NCI-H187 treated with DMSO at 0.1 percent for 48 hours (cell line): ENCODE results near the gene STK35.

Experiments
- DNase-seq: peaks from one replicate; lab custom pipeline; 2025; lab: John Stamatoyannopoulos, UW

The STK35 gene

GRCh38 chr20:2101057-2101864, at the start of gene STK35:
STK35 (plus strand) TSS chr20:2101827; CDS start chr20:2101882, 55 bp downstream.
- DNase-seq, result no peak

GRCh38 chr20:2051946-2052345, 49.7 kb upstream of the STK35 start:
- DNase-seq, result no peak

GRCh38 chr20:2052741-2053140, 48.9 kb upstream of the STK35 start:
- DNase-seq, result no peak

DNA sequence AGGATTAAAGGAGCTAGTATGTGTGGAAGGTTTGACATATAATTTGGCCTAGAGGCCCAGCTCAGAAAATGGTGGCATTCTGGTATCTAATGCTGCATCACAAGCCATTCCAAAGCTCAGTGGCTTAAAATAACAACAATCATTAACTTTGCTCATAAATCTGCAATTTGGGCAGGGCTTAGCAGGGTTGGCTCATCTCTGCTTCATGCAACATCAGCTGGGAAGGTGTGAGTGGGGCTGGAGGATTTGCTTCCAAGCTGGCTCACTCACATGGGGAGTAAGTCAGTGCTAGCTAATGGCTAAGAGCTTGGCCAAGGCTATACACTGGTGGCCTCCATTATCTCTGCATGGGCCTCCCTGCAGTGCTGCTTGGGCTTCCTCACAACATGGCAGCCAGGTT, 48.0 kb upstream of the STK35 start:
- no peak for DNase-seq

DNA sequence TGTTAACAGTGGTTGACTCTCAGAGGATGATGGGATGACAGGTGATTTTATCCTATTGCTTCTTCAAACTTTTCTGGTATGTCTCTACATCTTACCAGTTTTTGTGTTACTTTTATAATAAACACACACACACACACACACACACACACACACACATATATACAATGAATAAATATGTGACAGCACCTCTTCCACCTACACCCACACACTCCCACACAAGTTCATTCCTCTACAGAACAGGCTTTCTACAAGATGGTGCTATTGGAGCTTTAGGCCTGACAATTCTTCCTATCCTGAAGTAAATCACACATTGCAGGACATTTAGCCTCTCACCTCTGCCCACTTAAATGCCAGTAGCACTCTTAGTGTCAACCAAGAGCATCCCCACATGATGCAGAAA, 46.7 kb upstream of the STK35 start:
- no peak for DNase-seq

GRCh38 chr20:2059411-2059810, 42.2 kb upstream of the STK35 start:
- no peak for DNase-seq

- no peak for DNase-seq
These were observed 36.5 kb upstream of the STK35 start for GRCh38 chr20:2065099-2065498.

DNA sequence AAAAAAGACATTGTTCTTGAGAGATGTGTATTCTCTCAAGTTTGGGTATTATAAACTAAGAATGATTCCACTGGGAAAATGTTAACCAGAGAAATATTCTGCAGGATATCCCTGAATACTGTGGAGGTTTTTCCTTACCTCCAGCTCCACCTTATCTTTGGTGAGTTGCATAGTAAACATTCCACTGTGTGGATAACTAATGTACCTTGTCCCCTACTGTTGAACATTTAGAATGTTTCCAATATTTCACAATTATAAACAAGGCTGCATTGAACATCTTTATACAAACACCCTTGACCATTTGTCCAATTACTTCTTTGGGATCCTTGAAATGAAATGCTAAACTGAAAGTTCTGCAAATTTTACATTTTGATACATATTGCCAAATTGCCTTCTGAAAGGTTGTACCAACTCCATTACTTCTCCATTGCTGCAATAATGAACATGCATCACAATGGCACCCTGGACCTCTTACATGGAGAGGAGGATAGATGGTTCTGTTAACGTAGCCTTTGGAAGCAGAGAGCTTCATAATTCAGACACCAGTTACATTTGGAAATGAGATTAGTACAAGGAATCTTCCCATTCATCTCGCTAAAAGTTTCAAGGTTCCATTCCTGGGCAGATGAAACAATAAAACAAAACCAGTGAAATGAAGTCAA, 35.0 kb upstream of the STK35 start:
- DNase-seq, result no peak

DNA sequence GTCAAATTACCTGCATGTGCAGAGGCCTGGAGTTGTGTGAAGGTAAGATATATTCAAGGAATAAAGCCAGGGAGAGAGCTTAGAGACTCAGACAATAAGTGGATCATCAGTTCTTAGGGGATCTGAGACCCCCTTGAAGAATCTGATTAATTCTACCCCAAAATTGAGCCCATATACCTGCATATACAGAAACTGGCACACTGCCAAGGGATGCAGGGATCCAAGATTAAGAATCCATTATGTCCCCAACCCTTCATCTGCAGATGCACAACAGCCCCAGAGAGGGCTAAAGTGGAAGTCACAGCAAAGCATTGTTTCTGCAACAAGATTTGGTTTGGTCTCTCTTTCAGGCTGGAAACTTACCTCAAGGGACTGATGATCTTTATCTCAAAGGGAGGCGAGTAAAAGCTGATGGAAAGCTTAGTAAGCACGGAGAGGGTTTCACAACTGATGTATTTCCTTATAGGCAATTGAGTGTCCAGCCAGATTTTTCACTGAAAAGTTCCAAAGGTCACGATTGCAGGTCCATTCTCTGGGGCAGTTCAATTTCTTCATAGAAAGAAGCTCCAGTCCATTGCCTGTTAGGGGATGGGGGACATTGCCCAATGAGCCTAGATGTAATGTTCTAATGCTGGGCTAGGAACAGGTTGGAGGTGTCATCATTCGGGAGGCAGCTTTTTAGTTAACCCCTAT, 20.9 kb upstream of the STK35 start:
- DNase-seq, result no peak

GRCh38 chr20:2084703-2085102, 16.9 kb upstream of the STK35 start:
- no peak for DNase-seq

DNA sequence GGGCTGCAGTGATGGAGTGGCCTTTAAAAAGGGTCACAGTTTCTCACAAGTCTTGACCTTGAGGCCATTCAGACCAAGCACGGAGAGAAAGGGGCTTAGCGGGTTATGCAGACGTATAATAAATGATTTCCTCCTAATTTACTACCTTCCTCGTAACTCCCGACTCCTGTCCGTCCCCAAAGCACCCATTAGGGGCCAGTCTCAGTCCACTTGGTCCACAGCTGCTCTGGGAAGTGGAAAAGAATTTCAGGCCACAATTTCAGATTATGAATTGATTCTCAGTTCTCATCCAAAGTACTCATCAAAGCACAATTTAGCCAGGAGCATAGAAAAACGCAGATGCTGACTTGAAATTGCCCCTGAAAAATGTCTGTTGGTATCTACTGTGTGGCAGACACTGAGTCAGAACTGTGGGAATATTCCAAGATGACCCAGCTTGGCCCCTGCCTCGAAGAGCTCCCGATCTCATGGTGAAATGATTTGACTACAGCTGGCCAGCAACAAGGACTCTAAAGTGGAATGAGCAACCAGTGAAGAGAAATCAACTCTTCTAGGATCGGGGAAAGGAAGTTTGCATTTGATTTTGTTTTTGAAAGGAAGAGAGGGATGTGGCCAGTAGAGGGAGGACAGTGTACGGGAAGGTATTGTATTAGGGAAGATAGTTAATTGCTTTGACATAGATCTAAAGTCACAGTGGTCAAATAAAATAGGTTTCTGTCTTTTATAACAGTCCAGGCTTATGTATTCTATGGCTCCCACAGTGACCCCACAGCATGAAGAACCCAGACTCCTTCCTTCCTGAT, 15.2 kb upstream of the STK35 start:
- DNase-seq, result no peak

DNA sequence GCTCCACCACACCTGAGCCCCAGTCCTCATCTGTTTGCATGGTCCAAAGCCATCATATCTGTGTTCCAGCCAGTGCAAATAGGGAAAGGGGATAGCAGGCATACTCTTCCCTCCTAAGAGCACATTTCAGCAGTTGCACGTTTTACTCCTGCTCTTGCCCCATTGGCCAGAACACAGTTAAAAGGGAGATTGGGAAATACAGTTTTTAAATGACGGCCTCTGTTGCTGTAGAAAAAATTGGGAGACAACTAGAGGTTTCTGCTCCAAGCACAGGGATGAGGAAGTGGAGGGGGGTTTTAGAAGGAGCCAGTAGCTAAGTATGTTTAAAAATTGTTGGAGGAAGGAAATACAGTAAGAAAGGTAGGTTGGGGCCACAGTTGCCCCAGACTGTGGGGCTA, 14.6 kb upstream of the STK35 start:
- no peak for DNase-seq

DNA sequence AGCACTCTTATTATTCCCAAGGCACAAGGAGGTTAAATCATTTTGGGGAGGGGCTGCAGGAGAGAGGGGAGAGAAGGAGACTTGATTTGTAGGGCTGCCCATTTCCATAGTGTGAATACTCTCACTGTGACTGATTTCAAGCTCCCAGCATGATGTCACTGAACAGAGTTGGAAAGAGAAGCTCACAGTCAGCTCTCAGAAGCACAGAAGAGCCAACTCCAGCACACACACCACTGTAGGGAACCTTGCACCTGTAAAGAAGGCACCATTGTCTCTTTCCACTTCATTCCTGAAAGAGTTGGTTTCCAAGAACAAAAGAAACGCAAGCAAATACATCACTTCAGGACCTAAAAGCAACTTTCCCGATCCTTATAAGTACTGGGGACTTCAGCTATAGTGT, 12.7 kb upstream of the STK35 start:
- no peak for DNase-seq

DNA sequence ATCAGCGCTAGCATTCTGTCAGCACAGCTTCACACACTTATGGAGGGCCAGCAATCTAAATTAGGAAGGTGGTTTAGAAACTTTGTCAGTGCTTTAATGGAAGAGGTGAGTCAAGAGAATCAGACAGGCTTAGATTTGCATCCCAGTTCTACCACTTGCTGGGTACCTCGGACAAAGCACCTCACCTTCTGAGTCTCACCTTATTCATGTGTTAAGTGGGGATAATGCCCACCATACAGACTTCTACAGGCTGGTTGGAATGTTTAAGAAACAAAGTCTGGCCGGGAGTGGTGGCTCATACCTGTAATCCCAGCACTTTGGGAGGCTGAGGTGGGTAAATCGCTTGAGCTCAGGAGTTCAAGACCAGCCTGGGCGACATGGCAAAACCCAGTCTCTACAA, 12.2 kb upstream of the STK35 start:
- no peak for DNase-seq

GRCh38 chr20:2093159-2093781, 8.4 kb upstream of the STK35 start:
- no peak for DNase-seq

GRCh38 chr20:2093883-2094282, 7.7 kb upstream of the STK35 start:
- no peak for DNase-seq

GRCh38 chr20:2101865-2102584, 398 bp downstream of the STK35 start:
- peak; percentile 44 for DNase-seq

- DNase-seq, result peak; percentile 74
These were observed 1.2 kb downstream of the STK35 start for GRCh38 chr20:2102585-2103460.

GRCh38 chr20:2103461-2104153, 2.0 kb downstream of the STK35 start:
- DNase-seq, result no peak
